NCI-H1048 (cell line): Measurements from ENCODE around the gene LHFPL3.
A peak's percentile ranks its signal among the peaks of the same experiment; 100 is the strongest.

ENCODE experiments used
- DNase-seq: peaks from one replicate; lab custom pipeline; 2025; lab: John Stamatoyannopoulos, UW

LHFPL3 gene

DNA sequence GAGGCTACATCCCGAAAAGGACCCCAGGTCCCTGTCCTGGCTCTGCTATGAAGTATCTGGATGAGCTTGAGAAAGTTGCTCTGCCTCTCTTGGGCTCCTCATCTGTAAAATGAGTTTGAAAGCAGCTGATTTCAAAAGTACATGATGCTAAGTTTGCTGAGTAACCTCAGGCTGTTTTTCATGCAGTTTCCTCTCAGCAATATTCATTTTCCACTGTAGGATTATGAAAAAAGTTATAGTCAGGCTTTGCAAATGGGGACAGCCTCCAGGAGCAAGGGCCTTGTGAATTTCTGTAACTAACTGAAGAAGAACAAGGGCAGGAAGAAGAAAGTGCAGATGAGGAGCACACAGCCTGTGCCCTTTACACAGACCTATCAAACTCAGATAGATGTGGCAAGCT, 518.3 kb downstream of the LHFPL3 start:
- no peak for DNase-seq

DNA sequence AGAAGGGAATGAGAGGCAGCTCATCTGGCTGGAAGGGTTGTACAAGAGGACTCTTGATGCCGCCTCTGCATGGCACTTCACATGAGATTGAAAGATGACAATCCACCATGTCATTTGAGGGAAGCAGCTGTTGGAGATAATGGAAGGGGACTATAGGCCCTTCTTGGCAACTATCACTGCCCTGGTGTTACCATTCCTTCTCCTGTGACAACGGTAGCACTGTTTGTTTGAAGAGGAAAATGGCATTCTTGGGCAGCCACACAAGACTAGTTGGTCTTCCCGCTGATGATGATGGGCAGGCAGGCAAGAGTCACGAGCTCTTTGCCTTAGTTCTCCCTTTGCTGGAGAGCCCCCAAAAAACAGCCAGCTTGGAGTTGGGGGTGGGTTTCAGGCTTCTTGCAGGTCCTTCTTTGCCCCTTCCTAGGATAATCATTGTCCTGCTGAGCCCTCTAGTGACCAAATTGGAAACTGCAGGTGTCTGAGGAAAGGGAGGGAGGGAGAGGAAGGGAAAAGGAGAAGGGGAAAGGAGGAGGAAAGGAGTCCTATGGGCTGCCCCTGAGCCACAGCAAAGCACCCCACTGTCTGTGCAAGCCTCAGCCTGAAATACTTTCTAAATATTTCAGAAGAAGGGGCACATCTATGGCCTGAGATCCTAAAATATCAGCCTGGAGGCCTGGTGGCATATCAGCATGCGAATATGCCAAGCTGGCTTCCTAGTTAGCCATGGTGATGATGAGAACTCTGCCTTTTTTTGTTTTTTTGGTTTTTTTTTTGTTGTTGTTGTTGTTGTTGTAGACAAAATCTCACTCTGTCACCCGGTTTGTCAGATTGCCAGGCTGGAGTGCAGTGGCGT, 520.0 kb downstream of the LHFPL3 start:
- DNase-seq: no peak

DNA sequence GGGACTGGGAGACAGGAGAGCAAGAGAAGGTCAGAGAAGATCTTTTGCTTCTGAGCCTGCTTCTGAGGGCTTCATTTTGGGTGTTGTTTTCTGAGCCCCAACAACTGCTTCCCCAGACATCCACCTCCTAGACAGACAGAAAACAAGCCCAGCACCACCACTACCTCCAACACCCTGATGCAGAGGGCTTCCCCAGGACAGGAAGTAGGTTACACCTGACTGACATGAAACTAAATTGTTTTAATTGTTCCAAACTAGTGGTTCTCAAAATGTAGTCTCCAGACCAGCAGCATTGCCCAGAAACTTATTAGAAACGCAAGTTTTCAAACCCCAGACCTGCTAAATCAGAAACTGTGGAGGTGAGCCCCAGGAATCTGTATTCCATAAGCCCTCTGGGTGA, 522.0 kb downstream of the LHFPL3 start:
- no peak for DNase-seq

DNA sequence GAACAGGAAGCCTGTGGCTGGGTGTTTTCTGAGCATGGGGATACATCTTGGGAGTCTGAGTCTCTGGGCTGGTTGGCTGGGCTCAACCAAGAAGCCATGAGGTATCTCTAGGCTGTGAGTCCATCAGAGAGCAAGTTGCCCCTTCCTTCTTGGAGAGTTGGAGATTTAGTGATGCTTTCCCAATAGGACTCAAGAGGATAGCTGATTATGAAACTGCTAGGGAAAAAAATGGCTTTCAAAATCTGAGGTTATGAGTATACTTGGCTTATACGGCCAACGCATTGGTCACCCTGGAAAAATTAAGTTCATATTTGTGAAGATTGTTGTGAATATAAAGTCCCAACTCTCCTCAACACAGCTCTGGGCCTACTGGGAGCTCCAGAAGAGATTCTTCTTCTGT, 522.9 kb downstream of the LHFPL3 start:
- DNase-seq: no peak

DNA sequence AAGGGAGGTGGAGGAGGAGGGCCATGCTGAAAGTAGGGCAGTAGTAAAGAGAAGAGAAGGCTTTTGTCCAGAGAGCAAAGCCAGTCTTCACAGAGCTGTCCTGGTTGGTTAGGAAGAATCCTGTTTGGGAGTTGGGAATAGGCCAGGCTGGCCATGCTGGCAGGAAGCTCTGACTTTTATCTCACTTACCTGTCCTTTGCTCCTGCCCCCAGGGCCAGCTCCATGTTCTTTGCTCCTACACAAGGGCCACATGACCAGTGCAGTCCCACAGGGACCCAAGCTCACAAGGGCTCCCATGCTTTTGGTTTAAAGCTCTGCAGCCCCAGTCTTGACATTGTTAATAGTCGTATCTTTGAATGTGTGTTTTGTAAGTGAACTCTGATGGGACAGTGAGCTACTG, 524.0 kb downstream of the LHFPL3 start:
- no peak for DNase-seq

DNA sequence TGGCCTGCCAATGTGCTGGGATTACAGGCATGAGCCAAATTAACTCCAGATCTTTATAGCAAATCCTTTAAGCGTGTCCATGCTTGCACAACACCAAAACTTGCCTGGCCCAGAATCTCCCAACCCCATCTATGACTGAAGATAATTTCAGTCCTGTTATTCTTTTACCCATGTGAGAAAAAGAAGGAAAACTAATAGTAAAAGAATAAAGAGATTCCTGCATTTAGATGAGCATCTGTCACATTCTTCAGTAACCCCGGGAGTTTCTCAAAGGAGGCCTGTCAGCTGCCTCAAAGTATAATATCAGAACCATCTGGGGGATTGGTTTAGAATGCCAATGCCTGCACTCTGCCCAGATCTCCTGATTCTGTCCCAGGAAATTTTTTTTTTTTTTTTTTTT, 527.5 kb downstream of the LHFPL3 start:
- DNase-seq: no peak

DNA sequence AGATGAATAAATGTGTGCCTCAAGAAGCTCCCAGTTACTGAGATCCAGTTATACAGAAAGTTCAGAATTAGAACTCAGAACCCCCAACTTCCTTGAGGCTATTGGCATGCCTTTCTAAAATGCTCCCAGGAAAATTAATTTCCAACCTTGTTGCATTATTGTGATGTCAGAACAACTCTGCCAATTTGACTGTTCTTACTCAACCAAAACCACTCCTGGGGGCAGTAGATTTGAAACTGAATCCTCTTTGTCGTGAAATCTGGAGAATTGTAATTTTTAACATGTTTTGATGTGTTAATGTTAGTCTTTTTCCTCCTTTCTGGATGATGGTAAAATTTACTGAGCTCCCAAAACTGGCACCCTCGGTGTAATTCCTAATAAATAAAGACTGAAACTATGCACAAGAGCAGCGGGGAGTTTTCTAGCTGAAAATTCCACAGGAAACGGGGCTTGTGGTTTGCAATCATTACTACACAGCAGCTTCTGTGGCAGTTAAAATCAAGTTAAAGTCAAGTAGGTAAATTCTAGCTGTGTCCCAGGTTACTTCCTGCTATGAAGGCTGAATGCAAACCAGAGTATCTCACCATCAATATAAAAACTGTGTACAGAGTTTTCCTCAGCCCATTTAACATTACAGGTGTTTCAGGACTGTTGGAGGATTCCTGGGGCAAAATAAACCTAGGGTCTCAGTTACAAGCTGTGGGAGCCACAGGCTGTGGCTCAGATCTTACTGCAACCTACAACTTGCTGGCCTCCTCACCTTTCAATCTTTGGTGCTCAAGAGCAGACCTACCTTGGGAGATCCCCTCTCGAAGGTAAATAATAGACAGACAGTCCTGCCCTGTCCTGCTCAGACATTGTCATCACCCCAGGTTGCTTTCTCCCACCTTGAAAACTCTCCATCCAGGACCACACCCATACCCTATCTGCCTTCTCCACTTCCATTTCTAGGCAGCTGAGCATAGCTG, 529.3 kb downstream of the LHFPL3 start:
- no peak for DNase-seq

DNA sequence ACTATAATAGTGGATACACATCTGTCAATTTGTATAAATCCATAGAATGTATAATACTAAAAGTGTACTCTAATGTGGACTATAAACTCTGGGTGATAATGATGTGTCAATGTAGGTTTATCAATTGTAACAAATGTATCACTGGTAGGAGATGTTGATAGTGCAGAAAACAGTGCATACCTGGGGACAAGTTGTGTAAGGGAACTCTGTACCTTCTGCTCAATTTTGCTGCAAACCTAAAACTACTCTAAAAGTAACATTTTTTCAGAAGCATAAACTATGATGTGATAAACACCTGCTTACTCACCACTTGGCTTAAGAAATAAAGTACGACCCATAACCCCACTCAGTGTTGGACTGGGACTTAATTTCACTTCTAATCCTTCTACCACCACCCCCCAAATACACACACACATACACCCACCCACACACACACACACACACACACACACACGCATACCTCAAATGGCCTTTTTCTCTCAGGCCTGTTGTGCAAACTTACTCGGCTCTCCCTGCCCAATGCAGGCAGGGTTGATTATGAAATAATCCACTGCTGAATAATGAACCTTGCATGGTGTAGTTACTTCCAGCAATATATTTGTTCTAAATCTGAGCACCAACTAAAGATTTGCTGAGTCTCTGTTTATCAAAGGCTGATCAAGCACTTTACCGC, 531.5 kb downstream of the LHFPL3 start:
- DNase-seq: no peak

DNA sequence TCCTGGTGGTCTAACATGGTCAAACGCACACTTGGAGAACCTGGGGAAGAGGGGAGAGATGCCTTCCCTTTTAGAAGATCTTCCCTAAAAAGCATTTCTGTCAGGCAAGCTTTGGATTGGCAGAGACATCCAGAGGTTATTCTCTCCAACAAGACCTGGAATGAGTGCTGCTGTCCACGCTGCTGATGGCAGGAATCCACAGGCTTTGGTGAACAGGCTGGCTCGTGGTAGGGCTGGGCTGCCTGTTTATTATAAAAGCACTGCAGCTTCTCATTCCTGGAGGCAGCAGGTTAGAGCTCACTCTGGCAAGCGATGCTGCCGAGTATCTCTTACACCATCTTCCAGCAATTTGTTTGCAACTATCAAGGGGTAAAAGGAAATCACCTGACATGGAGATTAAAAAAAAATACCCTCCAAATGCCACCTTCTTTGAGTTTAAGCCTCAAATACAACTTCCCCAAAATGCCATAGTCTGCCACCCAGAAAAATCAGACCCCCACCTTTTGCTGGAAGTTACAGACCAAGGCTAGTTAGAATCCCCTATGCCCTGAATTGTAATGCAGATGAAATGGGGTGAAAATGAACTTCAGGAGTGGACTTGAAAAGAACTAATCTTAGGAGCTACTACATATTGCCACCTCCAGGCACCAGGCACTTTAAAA, 533.5 kb downstream of the LHFPL3 start:
- no peak for DNase-seq

DNA sequence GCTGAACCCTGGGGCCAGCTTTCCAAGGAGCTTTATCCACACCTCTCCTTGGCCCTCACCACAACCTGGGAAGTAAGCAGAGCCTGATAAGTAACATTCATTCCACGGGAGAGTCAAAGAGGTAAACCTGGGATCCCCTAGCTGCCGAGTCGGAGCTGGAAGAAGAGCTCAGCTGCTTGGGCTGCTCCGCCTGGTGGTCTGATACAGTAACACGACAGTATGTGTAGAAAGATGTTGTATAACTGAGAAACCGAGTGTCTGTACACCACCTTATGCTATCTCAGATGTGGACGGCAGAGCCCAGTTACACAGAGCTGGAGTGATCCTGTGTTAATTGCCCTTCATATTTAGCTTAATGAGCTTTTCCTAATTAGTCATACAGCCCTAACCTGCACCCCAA, 534.3 kb downstream of the LHFPL3 start:
- no peak for DNase-seq

DNA sequence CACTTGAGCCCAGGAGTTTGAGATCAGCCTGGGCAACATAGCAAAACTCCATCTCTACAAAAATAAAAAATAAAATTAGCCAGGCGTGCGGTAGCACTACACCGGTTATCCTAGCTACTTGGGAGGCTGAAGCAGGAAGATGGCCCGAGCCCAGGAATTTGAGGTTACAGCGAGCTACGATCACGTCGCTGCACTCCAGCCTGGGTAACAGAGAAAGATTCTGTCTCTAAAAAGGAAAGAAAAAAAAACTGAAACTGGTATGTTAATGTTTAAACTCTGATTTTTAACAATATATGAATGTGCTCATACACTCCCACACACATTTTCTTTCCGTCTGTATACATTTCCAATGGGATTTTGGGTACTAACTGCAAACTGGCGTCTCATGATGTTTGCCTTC, 545.0 kb downstream of the LHFPL3 start:
- no peak for DNase-seq

DNA sequence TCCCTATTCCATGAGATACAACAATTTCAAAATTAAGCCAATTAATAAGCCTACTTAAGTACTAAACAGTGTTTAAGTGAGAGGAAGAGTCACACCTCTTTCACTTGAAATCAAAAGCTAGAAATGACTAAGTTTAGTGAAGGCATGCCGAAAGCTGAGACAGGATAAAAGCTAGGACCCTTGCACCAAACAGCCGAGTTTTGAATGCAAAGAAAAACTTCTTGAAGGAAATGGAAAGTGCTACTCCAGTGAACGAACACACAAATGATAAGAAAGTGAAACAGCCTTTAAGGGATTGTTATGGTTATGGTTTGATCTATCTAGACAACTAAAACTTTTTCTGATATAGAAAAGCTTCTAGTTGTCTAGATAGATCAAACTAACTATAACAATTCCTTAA, 550.2 kb downstream of the LHFPL3 start:
- DNase-seq: no peak

DNA sequence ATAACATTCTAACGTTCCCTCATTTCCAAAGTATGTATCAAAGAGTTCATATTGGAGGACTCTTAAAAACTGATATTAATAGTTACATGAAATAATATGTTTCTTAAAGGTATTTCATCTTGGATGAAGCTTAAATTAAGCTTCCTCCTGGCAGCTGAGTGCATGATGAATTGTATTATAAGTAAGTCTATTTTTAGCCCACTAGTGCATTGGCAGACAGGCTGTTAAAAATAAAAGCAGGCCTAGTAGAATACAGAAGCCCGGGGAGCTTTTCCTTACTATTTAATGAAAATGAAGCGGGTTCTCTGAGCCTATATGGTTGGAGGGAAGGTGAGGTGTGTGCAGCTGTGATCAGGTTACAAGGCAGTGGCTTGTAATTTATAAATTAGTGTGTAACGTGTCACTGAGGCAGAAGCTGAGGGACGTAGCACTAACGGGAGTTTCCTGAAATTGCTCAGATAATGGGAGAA, 554.9 kb downstream of the LHFPL3 start:
- no peak for DNase-seq

DNA sequence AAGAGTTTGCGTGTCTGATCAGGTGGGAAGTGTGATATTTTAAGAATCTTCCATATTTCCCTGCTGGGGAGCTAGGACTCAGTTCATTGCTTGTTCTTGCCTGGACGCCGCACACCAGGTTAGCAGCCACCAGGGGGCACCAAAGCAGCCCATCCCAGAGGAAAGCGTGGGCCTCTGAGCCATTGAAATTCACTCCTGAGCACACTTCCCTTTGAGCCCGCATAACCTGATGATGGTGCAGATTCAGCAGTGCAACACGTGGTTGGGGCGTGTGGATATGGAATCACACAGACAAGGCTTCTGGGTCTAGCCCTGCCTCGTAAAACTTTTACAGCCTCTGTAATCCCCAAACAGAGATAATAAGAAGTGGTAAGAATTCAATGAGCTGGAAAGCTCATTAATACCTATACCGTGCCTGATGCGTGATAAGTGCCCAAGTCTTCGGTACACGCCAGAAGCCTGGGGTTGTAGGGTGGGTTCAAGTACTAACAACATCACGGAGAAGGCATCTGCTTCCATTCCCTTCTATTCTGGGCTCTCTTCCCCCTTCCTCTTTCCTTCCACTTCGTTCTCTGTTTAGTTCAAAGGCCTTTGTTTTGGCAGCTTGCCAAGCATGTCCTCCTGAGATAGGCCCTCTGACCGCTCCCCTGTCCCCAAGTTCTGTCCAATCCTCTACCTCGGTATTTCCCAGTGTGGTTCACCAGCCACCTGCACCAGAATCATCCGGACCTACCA, 555.5 kb downstream of the LHFPL3 start:
- DNase-seq: peak; percentile 82

DNA sequence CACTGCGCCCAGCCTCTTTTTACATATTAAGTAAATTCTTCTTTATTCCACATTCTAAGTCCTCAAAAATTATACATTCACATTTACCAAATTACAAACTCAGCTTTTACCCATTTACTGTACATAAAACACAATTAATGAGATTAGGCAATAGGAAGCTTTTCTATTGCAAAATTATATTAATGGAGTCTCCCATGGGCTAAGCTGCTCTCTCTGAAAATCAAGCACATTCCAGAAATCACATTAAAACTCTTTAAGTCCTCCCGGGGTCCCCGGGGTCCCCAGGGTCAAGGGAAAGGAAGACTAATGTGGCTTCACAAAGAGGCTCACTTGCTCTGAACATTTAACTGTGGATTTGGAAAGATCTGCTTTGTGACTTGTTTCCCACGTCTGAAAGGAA, 558.2 kb downstream of the LHFPL3 start:
- DNase-seq: no peak

DNA sequence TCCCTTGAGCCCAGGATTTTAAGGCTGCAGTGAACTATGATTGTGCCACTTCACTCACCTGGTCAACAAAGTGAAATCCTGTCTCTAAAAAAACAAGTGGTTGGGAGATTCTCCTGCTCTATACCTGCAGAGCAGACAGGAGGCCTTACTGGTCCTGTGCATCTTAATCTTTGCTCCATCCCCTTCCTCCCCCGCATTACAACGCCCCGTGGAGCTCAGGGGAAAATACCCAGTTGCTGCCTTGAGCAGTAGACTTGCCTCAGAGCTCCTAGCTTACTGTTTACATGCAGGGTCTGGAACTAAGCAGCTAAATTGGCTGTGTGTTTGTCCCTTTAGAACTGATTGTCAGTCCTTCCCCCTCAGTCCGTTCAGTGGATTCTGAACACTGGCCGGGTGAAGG, 561.8 kb downstream of the LHFPL3 start:
- no peak for DNase-seq

DNA sequence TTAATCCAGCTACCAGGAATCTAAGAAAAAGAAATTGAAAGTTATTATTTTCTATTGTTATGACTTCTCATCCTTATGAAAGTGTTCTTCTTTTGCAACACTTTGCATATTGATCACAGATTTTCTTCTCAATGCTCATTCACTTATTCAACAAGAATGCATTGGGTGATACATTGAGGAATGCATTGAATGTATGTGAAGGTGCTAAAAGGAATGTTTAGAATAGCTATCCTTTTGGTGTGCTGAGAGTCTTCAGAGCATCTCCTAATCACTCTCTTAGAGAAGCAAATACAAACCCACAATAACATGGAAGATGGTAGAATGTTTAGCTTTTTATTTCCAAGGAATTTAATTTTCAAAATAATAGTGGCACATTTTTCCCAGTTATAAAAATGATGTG, 563.5 kb downstream of the LHFPL3 start:
- DNase-seq: no peak

DNA sequence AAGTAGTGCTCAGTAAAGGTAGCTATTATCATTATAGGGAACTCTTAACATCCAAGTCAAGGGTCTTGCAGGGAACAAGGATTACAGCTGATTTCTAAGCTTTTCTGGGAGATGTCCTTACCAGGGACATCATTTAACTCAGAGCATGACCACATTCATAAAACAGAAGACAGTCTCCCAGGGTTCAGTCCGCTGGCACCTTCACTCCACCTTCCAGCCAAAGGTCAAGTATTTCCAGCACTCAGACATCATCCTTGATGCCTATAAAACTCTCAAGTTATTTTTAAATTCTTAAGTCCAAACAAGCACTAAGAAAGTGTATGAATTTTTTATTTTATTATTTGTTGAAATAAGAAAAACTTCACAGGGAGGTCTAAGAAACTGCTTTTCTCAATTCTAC, 565.9 kb downstream of the LHFPL3 start:
- no peak for DNase-seq

DNA sequence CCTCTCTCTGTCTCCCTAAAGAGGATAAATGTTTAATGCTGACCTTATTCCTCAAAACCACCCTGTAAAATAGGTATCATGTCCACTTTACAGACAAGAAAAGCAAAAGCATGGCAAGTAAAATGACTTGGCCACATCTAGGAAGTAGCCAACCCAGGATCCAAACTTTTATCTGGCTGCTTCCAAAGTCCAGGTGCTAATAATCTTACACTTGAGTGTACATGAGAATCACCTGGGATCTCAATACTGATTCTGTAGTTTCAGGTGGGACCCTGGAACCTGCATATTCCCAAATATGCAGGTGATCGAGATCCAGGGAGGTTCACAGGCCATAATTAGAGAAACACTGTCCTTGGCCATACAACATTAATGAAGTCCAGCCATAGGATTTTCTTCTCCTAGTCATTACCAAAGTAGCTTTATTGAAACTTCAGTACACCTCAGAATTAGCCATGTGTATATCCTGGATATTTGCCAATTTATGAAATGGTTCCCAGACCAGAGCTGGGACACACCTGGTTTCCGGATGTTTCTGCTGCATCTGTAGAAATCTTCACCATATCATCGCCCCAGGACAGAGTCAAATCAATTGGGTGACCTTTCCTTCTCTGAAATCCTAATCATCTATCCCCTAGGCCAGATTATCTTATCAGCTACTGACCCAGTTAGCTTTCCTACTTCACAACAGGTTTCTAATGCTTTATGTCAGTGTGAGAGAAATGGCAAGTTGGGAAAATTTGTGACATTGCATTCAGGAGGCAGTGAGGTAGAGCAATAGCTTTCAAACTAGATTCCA, 566.5 kb downstream of the LHFPL3 start:
- DNase-seq: no peak

DNA sequence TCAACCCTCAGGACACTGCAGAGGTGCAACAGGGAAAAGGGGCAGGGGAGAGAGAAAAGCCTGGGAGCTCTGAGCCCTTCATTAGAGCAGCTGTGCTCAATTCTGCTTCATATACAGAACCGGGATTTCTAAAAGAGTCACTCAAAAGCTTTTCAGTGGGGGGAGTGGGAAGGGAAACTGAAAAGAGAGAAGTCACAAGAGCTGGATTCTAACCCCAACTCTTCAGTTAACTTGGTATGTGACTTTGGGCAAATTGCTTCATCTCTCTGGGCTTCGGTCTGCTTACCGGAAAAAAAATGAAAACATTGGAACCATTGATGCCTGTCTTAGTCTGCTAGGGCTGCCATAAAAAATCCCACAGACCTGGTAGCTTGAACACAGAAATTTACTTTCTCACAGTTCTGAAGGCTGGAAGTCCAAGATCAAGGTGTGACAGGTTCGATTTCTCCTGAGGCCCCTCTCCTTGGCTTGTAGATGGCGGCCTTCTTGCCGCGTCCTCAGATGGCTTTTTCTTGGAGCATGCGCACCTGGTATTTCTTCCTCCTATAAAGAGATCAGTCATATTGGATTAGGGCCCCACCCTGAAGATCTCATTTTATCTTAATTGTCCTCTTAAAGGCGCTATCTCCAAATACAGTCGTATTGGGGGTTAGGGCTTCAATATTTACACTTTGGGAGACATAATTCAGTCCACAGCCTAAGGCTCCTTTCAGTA, 567.3 kb downstream of the LHFPL3 start:
- DNase-seq: no peak
